Esophagus muscularis mucosa (tissue), 3 donors: ENCODE results near the gene PTPRK.

Source experiments
- POLR2A ChIP-seq: fragments of 450-650 bp; IDR thresholded peaks from one replicate; pipeline ENCODE4 v1.6.1; 2017; ENCODE audit warnings: antibody characterized with exemption, moderate library complexity, mild to moderate bottlenecking, low read depth
- TF ChIP-seq, protein P1 (sequence below), 3 experiments: fragments of 200-600 bp in 2 of 3; fragments of 450-650 bp in 1 of 3; sonication (generic) in 2 of 3; IDR thresholded peaks; one replicate each; pipeline ENCODE4 v1.5.1; 2017 to 2019; ENCODE audit warnings: antibody characterized with exemption in 3 of 3, mild to moderate bottlenecking in 2 of 3, moderate library complexity in 1 of 3

GRCh38 chr6:128278836-128279235 is 241.6 kb downstream of the PTPRK start:
- TF ChIP-seq, protein P1, sequence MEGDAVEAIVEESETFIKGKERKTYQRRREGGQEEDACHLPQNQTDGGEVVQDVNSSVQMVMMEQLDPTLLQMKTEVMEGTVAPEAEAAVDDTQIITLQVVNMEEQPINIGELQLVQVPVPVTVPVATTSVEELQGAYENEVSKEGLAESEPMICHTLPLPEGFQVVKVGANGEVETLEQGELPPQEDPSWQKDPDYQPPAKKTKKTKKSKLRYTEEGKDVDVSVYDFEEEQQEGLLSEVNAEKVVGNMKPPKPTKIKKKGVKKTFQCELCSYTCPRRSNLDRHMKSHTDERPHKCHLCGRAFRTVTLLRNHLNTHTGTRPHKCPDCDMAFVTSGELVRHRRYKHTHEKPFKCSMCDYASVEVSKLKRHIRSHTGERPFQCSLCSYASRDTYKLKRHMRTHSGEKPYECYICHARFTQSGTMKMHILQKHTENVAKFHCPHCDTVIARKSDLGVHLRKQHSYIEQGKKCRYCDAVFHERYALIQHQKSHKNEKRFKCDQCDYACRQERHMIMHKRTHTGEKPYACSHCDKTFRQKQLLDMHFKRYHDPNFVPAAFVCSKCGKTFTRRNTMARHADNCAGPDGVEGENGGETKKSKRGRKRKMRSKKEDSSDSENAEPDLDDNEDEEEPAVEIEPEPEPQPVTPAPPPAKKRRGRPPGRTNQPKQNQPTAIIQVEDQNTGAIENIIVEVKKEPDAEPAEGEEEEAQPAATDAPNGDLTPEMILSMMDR (IDR thresholded peaks at IDR 0.05): no peak
- TF ChIP-seq POLR2A: no peak
